IPS DF 6.9 (cell line): ENCODE data around the gene HS6ST2.
A peak's percentile ranks its signal among the peaks of the same experiment; 100 is the strongest.

Experiments
- DNase-seq: peaks from one replicate; pipeline ENCODE4 v3.0.0-alpha.2; 2013; ENCODE audit warnings: low read depth, low spot score
- H3K27ac ChIP-seq: one replicate; pipeline ENCODE4 v1.5.1; 2013; ENCODE audit warnings: low read length, control low read depth
- H3K27me3 ChIP-seq: 2 replicates; pipeline ENCODE4 v1.6.1; 2013; ENCODE audit warnings: mild to moderate bottlenecking, low read length; ENCODE audit not compliant: control insufficient read depth, insufficient read depth
- H3K36me3 ChIP-seq: 2 replicates; pipeline ENCODE4 v1.6.1; 2013; ENCODE audit warnings: low read length; ENCODE audit not compliant: control insufficient read depth, insufficient read depth
- H3K4me1 ChIP-seq: 2 replicates; pipeline ENCODE4 v1.6.1; 2013; ENCODE audit warnings: low read length; ENCODE audit not compliant: control insufficient read depth, insufficient read depth
- H3K4me3 ChIP-seq: 2 replicates; pipeline ENCODE4 v1.5.1; 2013; ENCODE audit warnings: mild to moderate bottlenecking, low read length
- H3K9me3 ChIP-seq: 2 replicates; pipeline ENCODE4 v1.6.1; 2013; ENCODE audit warnings: low read length, inconsistent platforms; ENCODE audit not compliant: control insufficient read depth, insufficient read depth
- WGBS: extraction: QIAGEN DNeasy Blood & Tissue Kit; methylation state at CpG from one replicate; pipeline ENCODE4 v1.1.7; 2013; ENCODE audit warnings: mixed read lengths, missing lambda C conversion rate; ENCODE audit not compliant: insufficient read length, insufficient coverage; 5-methylcytosine and 5-hydroxymethylcytosine counted together

HS6ST2 gene

GRCh38 chrX:132968296-132968949 is 10.0 kb upstream of the HS6ST2 start:
- H3K9me3 ChIP-seq, result no peaks in the 10 kb centered on the region
- WGBS, result no CpG with 5 or more reads among the region's 6 CpGs
- H3K4me1 ChIP-seq, result no peaks in the 10 kb centered on the region
- no peak for DNase-seq
- H3K27me3 ChIP-seq, result no peaks in the 10 kb centered on the region
- H3K36me3 ChIP-seq, result no peaks in the 10 kb centered on the region
- no peak overlapping the region for H3K4me3 ChIP-seq
- no peak overlapping the region for H3K27ac ChIP-seq

- Histone ChIP-seq H3K9me3 (no peaks in the 10 kb centered on the region), H3K4me1 (no peaks in the 10 kb centered on the region), H3K36me3 (no peaks in the 10 kb centered on the region), H3K4me3 (no peak overlapping the region), H3K27me3 (no peaks in the 10 kb centered on the region), H3K27ac (no peak overlapping the region)
- no peak for DNase-seq
- WGBS, result no CpG with 5 or more reads among the region's 3 CpGs
Observed at GRCh38 chrX:132967049-132967448, 8.6 kb upstream of the HS6ST2 start.

GRCh38 chrX:132965461-132965860 is 7.0 kb upstream of the HS6ST2 start:
- Histone ChIP-seq H3K36me3 (no peaks in the 10 kb centered on the region), H3K27me3 (peaks cover under 1% of the 10 kb centered on the region; the same call in 1 of the 2 replicates), H3K27ac (no peak overlapping the region), H3K9me3 (no peaks in the 10 kb centered on the region), H3K4me3 (no peak overlapping the region), H3K4me1 (peaks cover 2% of the 10 kb centered on the region; the same call in 1 of the 2 replicates)
- DNase-seq, result no peak
- no CpG with 5 or more reads among the region's 4 CpGs for whole genome bisulfite sequencing

- no peaks in the 10 kb centered on the region for H3K36me3 ChIP-seq
- WGBS, result no CpG with 5 or more reads among the region's 1 CpG
- peaks cover 4% of the 10 kb centered on the region; the same call in 1 of the 2 replicates for H3K4me1 ChIP-seq
- H3K4me3 ChIP-seq, result no peak overlapping the region
- no peak for DNase-seq
- H3K27me3 ChIP-seq, result peaks cover 23% of the 10 kb centered on the region
- H3K27ac ChIP-seq, result no peak overlapping the region
- no peaks in the 10 kb centered on the region for H3K9me3 ChIP-seq
Observed at GRCh38 chrX:132961511-132961910, 3.1 kb upstream of the HS6ST2 start.

GRCh38 chrX:132957211-132958090 is 978 bp downstream of the HS6ST2 start:
- Histone ChIP-seq H3K4me3 (peak overlapping the region; percentile 28; the same call in 1 of the 2 replicates), H3K9me3 (no peaks in the 10 kb centered on the region), H3K36me3 (no peaks in the 10 kb centered on the region), H3K4me1 (peaks cover 4% of the 10 kb centered on the region; the same call in 1 of the 2 replicates), H3K27me3 (peaks cover 36% of the 10 kb centered on the region), H3K27ac (no peak overlapping the region)
- DNase-seq, result no peak
- WGBS, result no CpG with 5 or more reads among the region's 87 CpGs

- H3K27ac ChIP-seq, result no peak overlapping the region
- H3K4me1 ChIP-seq, result peaks cover 4% of the 10 kb centered on the region; the same call in 1 of the 2 replicates
- WGBS, result no CpG with 5 or more reads among the region's 83 CpGs
- H3K27me3 ChIP-seq, result peaks cover 36% of the 10 kb centered on the region
- no peaks in the 10 kb centered on the region for H3K9me3 ChIP-seq
- H3K4me3 ChIP-seq, result peak overlapping the region; percentile 28; the same call in 1 of the 2 replicates
- DNase-seq, result no peak
- H3K36me3 ChIP-seq, result no peaks in the 10 kb centered on the region
Observed at GRCh38 chrX:132956421-132957210, 1.8 kb downstream of the HS6ST2 start.

- no peak overlapping the region for H3K27ac ChIP-seq
- DNase-seq, result no peak
- H3K4me3 ChIP-seq, result peak overlapping the region; percentile 28; the same call in 1 of the 2 replicates
- no CpG with 5 or more reads among the region's 11 CpGs for WGBS
- no peaks in the 10 kb centered on the region for H3K9me3 ChIP-seq
- H3K4me1 ChIP-seq, result 0 out of 2 replicates have a peak, but pooled peaks cover 2% of the 10 kb centered on the region
- no peaks in the 10 kb centered on the region for H3K36me3 ChIP-seq
- peaks cover 36% of the 10 kb centered on the region for H3K27me3 ChIP-seq
Observed at GRCh38 chrX:132955690-132956089, 2.7 kb downstream of the HS6ST2 start.

GRCh38 chrX:132954323-132954722 is 4.1 kb downstream of the HS6ST2 start:
- DNase-seq, result no peak

GRCh38 chrX:132953354-132953753 is 5.1 kb downstream of the HS6ST2 start:
- no peaks in the 10 kb centered on the region for H3K36me3 ChIP-seq
- DNase-seq, result no peak
- no CpG with 5 or more reads among the region's 7 CpGs for WGBS
- no peaks in the 10 kb centered on the region for H3K4me1 ChIP-seq
- H3K9me3 ChIP-seq, result no peaks in the 10 kb centered on the region
- H3K27ac ChIP-seq, result no peak overlapping the region
- H3K4me3 ChIP-seq, result no peak overlapping the region
- H3K27me3 ChIP-seq, result peaks cover 17% of the 10 kb centered on the region

More at GRCh38 chrX:132954323-132954722, 4.1 kb downstream of the HS6ST2 start:
- no CpG with 5 or more reads among the region's 3 CpGs for WGBS
- Histone ChIP-seq H3K27me3 (peaks cover 27% of the 10 kb centered on the region), H3K36me3 (no peaks in the 10 kb centered on the region), H3K4me3 (no peak overlapping the region), H3K4me1 (no peaks in the 10 kb centered on the region), H3K9me3 (no peaks in the 10 kb centered on the region), H3K27ac (no peak overlapping the region)
